KMS-11 (cell line): Measurements from ENCODE around the gene RAB1A.
"Not testable (repeated sequence)": the region's sequence is repeated elsewhere in the genome, so short reads cannot be mapped to it uniquely, and the experiment has no call there.

Source experiments
- H2AFZ ChIP-seq: fragments of 200-600 bp; sonication (generic); 2 replicates; pipeline ENCODE4 v1.6.1; 2016; ENCODE audit warnings: antibody characterized with exemption, mixed run types, low read depth
- H3K27ac ChIP-seq: fragments of 200-600 bp; sonication (generic); 2 replicates; pipeline ENCODE4 v1.6.1; 2016; ENCODE audit warnings: mild to moderate bottlenecking, mixed run types
- H3K27me3 ChIP-seq: fragments of 200-600 bp; sonication (generic); 2 replicates; pipeline ENCODE4 v1.6.1; 2017; ENCODE audit warnings: mild to moderate bottlenecking, low read depth, mixed run types, moderate library complexity; ENCODE audit not compliant: insufficient read depth
- H3K36me3 ChIP-seq: fragments of 200-600 bp; sonication (generic); 2 replicates; pipeline ENCODE4 v1.6.1; 2017; ENCODE audit warnings: mild to moderate bottlenecking, mixed run types; ENCODE audit not compliant: insufficient read depth
- H3K4me1 ChIP-seq: fragments of 200-600 bp; sonication (generic); 2 replicates; pipeline ENCODE4 v1.6.1; 2016; ENCODE audit warnings: mild to moderate bottlenecking, low read depth, mixed run types; ENCODE audit not compliant: poor library complexity, severe bottlenecking
- H3K4me2 ChIP-seq: fragments of 200-600 bp; sonication (generic); 2 replicates; pipeline ENCODE4 v1.7.0; 2016; ENCODE audit warnings: mild to moderate bottlenecking, mixed run types
- H3K4me3 ChIP-seq: fragments of 200-600 bp; sonication (generic); IDR thresholded peaks from 2 replicates; pipeline ENCODE4 v1.6.1; 2017; ENCODE audit warnings: low read depth, low read length, mixed read lengths; ENCODE audit not compliant: insufficient read depth
- H3K79me2 ChIP-seq: fragments of 200-600 bp; sonication (generic); 2 replicates; pipeline ENCODE4 v1.6.1; 2016; ENCODE audit warnings: low read depth, mixed run types; ENCODE audit not compliant: insufficient read depth
- H3K9ac ChIP-seq: fragments of 200-600 bp; sonication (generic); 2 replicates; pipeline ENCODE4 v1.6.1; 2016; ENCODE audit warnings: mild to moderate bottlenecking, mixed run types
- H4K20me1 ChIP-seq: fragments of 200-600 bp; sonication (generic); 2 replicates; pipeline ENCODE4 v1.6.1; 2016; ENCODE audit warnings: mild to moderate bottlenecking, mixed run types; ENCODE audit not compliant: insufficient read depth
- TF ChIP-seq, protein P1 (sequence below): fragments of 200-600 bp; sonication (generic); conservative IDR thresholded peaks from 2 replicates; pipeline ENCODE4 v1.6.1; 2017; ENCODE audit warnings: low read depth, mild to moderate bottlenecking, antibody characterized with exemption, low read length, moderate library complexity, mixed read lengths

The RAB1A gene

DNA sequence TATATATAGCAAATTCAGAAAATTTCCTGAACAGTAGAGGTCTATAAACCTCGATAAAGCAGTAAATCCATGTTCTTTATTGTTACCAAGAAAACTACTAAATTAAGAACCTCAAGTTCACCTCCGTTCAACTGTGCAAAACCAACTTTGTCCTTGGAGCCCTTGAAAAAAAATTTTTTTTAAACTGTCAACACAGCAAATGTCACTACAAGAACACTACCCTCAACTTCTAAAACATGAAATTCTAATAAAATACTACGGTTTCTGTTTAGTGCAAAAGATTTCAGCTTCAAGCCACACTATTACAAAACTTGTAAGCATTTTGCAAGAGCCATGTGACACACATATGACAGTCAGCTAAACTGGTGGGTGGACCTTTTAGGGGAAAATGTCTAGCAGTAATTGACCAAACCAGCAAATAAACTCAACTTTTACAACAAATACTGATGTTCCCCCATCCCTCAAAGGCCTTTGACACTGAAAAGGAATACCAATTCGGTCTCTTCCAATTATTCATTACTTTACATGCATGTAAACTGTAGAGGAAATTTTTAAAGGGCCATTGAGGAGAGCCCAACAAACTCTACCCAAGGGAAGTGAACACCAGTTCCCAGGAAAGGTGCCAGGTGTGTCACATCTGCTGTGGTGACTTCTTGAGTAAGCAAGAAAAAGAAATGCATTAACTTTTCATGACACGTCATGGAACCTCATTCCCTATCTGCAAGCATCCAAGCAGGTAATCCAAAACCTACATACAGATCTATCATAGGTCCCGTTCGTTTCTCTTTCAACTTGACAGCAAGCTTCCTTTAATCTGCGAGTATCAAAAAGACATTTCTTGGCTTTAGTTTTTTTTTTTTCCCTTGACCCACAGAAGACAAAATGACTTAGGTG lies 1.4 kb downstream of the RAB1A start:
- H4K20me1 ChIP-seq = peaks cover 40% of the 10 kb centered on the region
- peak overlapping the region; percentile 76; the same call in 1 of the 2 replicates for H3K27ac ChIP-seq
- peak overlapping the region; percentile 79 for H3K4me3 ChIP-seq
- H3K79me2 ChIP-seq = peaks cover 64% of the 10 kb centered on the region
- H3K9ac ChIP-seq = peak overlapping the region; percentile 90; the same call in 1 of the 2 replicates
- peaks cover 57% of the 10 kb centered on the region for H3K4me1 ChIP-seq
- no peak overlapping the region for H2AFZ ChIP-seq
- H3K27me3 ChIP-seq = no peaks in the 10 kb centered on the region
- H3K36me3 ChIP-seq = no peaks in the 10 kb centered on the region
- H3K4me2 ChIP-seq = peak overlapping the region; percentile 82
- TF ChIP-seq, protein P1, sequence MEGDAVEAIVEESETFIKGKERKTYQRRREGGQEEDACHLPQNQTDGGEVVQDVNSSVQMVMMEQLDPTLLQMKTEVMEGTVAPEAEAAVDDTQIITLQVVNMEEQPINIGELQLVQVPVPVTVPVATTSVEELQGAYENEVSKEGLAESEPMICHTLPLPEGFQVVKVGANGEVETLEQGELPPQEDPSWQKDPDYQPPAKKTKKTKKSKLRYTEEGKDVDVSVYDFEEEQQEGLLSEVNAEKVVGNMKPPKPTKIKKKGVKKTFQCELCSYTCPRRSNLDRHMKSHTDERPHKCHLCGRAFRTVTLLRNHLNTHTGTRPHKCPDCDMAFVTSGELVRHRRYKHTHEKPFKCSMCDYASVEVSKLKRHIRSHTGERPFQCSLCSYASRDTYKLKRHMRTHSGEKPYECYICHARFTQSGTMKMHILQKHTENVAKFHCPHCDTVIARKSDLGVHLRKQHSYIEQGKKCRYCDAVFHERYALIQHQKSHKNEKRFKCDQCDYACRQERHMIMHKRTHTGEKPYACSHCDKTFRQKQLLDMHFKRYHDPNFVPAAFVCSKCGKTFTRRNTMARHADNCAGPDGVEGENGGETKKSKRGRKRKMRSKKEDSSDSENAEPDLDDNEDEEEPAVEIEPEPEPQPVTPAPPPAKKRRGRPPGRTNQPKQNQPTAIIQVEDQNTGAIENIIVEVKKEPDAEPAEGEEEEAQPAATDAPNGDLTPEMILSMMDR = no peak

DNA sequence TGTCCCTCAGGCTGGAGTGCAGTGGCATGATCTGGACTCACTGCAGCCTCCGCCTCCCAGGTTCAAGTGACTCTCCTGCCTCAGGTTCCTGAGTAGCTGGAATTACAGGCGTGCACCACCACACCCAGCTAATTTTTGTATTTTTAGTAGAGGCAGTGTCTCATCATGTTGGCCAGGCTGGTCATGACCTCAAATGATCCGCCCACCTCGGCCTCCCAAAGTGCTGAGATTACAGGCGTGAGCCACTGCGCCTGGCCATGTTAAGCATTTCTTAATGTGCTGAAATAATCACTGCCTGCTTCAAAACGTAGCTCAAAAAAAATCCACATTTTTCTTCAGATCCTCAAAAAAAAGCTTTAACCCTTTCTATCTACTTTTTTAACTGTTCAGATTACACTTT lies 4.4 kb downstream of the RAB1A start:
- not testable (repeated sequence) for H3K4me3 ChIP-seq, H2AFZ ChIP-seq, H3K36me3 ChIP-seq, H3K27me3 ChIP-seq, H3K9ac ChIP-seq, H3K27ac ChIP-seq
- Histone ChIP-seq H3K4me2 (peak overlapping the region; percentile 8; the same call in 1 of the 2 replicates), H3K4me1 (peaks cover 58% of the 10 kb centered on the region), H3K79me2 (peaks cover 95% of the 10 kb centered on the region), H4K20me1 (peaks cover 53% of the 10 kb centered on the region)

DNA sequence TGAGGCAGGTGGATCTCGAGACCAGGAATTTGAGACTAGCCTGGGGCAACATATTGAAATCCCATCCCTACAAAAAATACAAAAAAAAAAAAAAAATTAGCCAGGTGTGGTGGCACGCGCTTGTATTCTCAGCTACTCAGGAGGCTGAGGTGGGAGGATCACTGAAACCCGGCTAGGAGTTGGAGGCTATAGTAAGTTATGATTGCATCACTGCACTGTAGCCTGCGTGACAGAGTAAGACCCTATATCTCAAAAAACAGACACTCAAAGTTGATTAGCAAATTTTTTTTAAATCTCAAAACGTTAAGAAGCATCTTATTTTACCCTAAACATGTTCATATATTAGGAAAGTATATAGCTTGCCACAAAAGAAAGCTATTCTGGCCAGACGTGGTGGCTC lies 7.6 kb downstream of the RAB1A start:
- no peak overlapping the region for H3K4me2 ChIP-seq
- H4K20me1 ChIP-seq = peaks cover 62% of the 10 kb centered on the region

GRCh38 chr2:65120990-65121693 lies 8.8 kb downstream of the RAB1A start:
- no peak overlapping the region for H3K4me2 ChIP-seq
- H3K4me1 ChIP-seq = peaks cover 68% of the 10 kb centered on the region
- no peaks in the 10 kb centered on the region for H3K27me3 ChIP-seq
- H3K4me3 ChIP-seq = no peak overlapping the region
- H2AFZ ChIP-seq = no peak overlapping the region
- H3K79me2 ChIP-seq = peaks cover 98% of the 10 kb centered on the region
- H4K20me1 ChIP-seq = peaks cover 60% of the 10 kb centered on the region
- H3K27ac ChIP-seq = no peak overlapping the region
- no peak overlapping the region for H3K9ac ChIP-seq
- TF ChIP-seq, protein P1 = no peak
- no peaks in the 10 kb centered on the region for H3K36me3 ChIP-seq

More for the DNA sequence above, 7.6 kb downstream of the RAB1A start:
- Histone ChIP-seq H3K27me3 (no peaks in the 10 kb centered on the region), H3K4me1 (peaks cover 76% of the 10 kb centered on the region), H3K79me2 (peaks cover 98% of the 10 kb centered on the region), H2AFZ (no peak overlapping the region), H3K9ac (no peak overlapping the region), H3K4me3 (no peak overlapping the region), H3K27ac (no peak overlapping the region), H3K36me3 (no peaks in the 10 kb centered on the region)
- TF ChIP-seq, protein P1 = no peak
